Urinary bladder (tissue), 4 donors: ENCODE data around the gene MAP4K3. TPM values are rescaled to one million over a fixed set of nuclear protein-coding genes. Genes with fewer than 3 reads are reported as not detected.

Experiments
- DNase-seq: peaks from one replicate; pipeline ENCODE4 v3.0.0-alpha.2; 2015; ENCODE audit errors: extremely low spot score
- H3K27ac ChIP-seq: one replicate; pipeline ENCODE4 v1.5.1; 2013; ENCODE audit warnings: low read depth, mild to moderate bottlenecking, moderate library complexity
- H3K36me3 ChIP-seq: one replicate; pipeline ENCODE4 v1.6.1; 2013; ENCODE audit warnings: mild to moderate bottlenecking, moderate library complexity; ENCODE audit not compliant: insufficient read depth
- H3K4me1 ChIP-seq: one replicate; pipeline ENCODE4 v1.6.1; 2013; ENCODE audit warnings: mild to moderate bottlenecking, moderate library complexity; ENCODE audit not compliant: insufficient read depth
- H3K4me3 ChIP-seq: one replicate; pipeline ENCODE4 v1.5.1; 2013; ENCODE audit warnings: low read depth, low read length
- WGBS: extraction: QIAGEN DNeasy Blood & Tissue Kit; methylation state at CpG from one replicate; pipeline ENCODE4 v1.1.7; 2013; 5-methylcytosine and 5-hydroxymethylcytosine counted together
- polyA plus RNA-seq: library from polyadenylated mRNA; stranded (reverse); fragments of 200-250 nt; gene quantifications from one replicate; pipeline ENCODE4 v1.2.3, GENCODE V29; 2013
- total RNA-seq: library from RNA; depleted of rRNA; stranded (reverse); fragments of >200 nt; gene quantifications from one replicate; pipeline ENCODE4 v1.2.3, GENCODE V29; 2014
- donor health status: healthy with polysubstance abuse.
- donor health status: healthy.

The MAP4K3 gene
- total and polyA plus RNA-seq, 2 donors, result 18.1 to 208 TPM

GRCh38 chr2:39232141-39232540 lies 204.9 kb downstream of the MAP4K3 start:
- H3K27ac ChIP-seq, result no peak overlapping the region
- no peaks in the 10 kb centered on the region for H3K36me3 ChIP-seq
- H3K4me1 ChIP-seq, result no peaks in the 10 kb centered on the region
- no peak overlapping the region for H3K4me3 ChIP-seq
- no peak for DNase-seq

GRCh38 chr2:39228413-39229209 lies 208.5 kb downstream of the MAP4K3 start:
- no peak overlapping the region for H3K4me3 ChIP-seq
- 26% methylated on average over 19 of the region's 19 CpGs for WGBS
- no peaks in the 10 kb centered on the region for H3K4me1 ChIP-seq
- DNase-seq, result no peak
- H3K27ac ChIP-seq, result no peak overlapping the region
- H3K36me3 ChIP-seq, result no peaks in the 10 kb centered on the region

- no peak overlapping the region for H3K27ac ChIP-seq
- no peaks in the 10 kb centered on the region for H3K36me3 ChIP-seq
- WGBS, result 14% methylated on average over 9 of the region's 9 CpGs
- DNase-seq, result peak; percentile 20
- no peaks in the 10 kb centered on the region for H3K4me1 ChIP-seq
- H3K4me3 ChIP-seq, result no peak overlapping the region
Observed at GRCh38 chr2:39227628-39228412, 209.3 kb downstream of the MAP4K3 start.

- H3K4me1 ChIP-seq, result no peaks in the 10 kb centered on the region
- no peak overlapping the region for H3K27ac ChIP-seq
- no peak overlapping the region for H3K4me3 ChIP-seq
- no peaks in the 10 kb centered on the region for H3K36me3 ChIP-seq
- WGBS, result 77% methylated on average over 1 of the region's 1 CpG
- DNase-seq, result no peak
Observed at GRCh38 chr2:39225567-39225966, 211.5 kb downstream of the MAP4K3 start.

- 93% methylated on average over 1 of the region's 1 CpG for WGBS
- H3K36me3 ChIP-seq, result no peaks in the 10 kb centered on the region
- no peak overlapping the region for H3K27ac ChIP-seq
- no peaks in the 10 kb centered on the region for H3K4me1 ChIP-seq
- H3K4me3 ChIP-seq, result no peak overlapping the region
- no peak for DNase-seq
Observed at GRCh38 chr2:39223909-39224308, 213.2 kb downstream of the MAP4K3 start.

GRCh38 chr2:39221459-39221858 lies 215.6 kb downstream of the MAP4K3 start:
- 95% methylated on average over 3 of the region's 3 CpGs for WGBS
- Histone ChIP-seq H3K36me3 (no peaks in the 10 kb centered on the region), H3K27ac (no peak overlapping the region), H3K4me3 (no peak overlapping the region), H3K4me1 (no peaks in the 10 kb centered on the region)
- DNase-seq, result no peak

- no peaks in the 10 kb centered on the region for H3K36me3 ChIP-seq
- 95% methylated on average over 2 of the region's 2 CpGs for WGBS
- no peaks in the 10 kb centered on the region for H3K4me1 ChIP-seq
- H3K4me3 ChIP-seq, result no peak overlapping the region
- no peak for DNase-seq
- H3K27ac ChIP-seq, result no peak overlapping the region
Observed at GRCh38 chr2:39220136-39220535, 216.9 kb downstream of the MAP4K3 start.

- 96% methylated on average over 5 of the region's 5 CpGs for WGBS
- H3K4me1 ChIP-seq, result no peaks in the 10 kb centered on the region
- no peak for DNase-seq
- no peak overlapping the region for H3K4me3 ChIP-seq
- no peaks in the 10 kb centered on the region for H3K36me3 ChIP-seq
- H3K27ac ChIP-seq, result no peak overlapping the region
Observed at GRCh38 chr2:39218391-39218790, 218.7 kb downstream of the MAP4K3 start.

GRCh38 chr2:39217192-39217550 lies 219.9 kb downstream of the MAP4K3 start:
- Histone ChIP-seq H3K27ac (no peak overlapping the region), H3K36me3 (no peaks in the 10 kb centered on the region), H3K4me1 (no peaks in the 10 kb centered on the region), H3K4me3 (no peak overlapping the region)
- 77% methylated on average over 4 of the region's 4 CpGs for WGBS
- no peak for DNase-seq

- 66% methylated on average over 12 of the region's 12 CpGs for WGBS
- no peak overlapping the region for H3K27ac ChIP-seq
- DNase-seq, result no peak
- no peaks in the 10 kb centered on the region for H3K4me1 ChIP-seq
- no peaks in the 10 kb centered on the region for H3K36me3 ChIP-seq
- H3K4me3 ChIP-seq, result no peak overlapping the region
Observed at GRCh38 chr2:39216346-39217191, 220.5 kb downstream of the MAP4K3 start.

- Histone ChIP-seq H3K4me1 (no peaks in the 10 kb centered on the region), H3K4me3 (no peak overlapping the region), H3K27ac (no peak overlapping the region), H3K36me3 (no peaks in the 10 kb centered on the region)
- 85% methylated on average over 2 of the region's 2 CpGs for WGBS
- DNase-seq, result no peak
Observed at GRCh38 chr2:39215545-39215944, 221.5 kb downstream of the MAP4K3 start.

GRCh38 chr2:39213015-39213414 lies 224.1 kb downstream of the MAP4K3 start:
- Histone ChIP-seq H3K4me1 (no peaks in the 10 kb centered on the region), H3K27ac (no peak overlapping the region), H3K36me3 (no peaks in the 10 kb centered on the region), H3K4me3 (no peak overlapping the region)
- WGBS, result 93% methylated on average over 1 of the region's 1 CpG
- no peak for DNase-seq

GRCh38 chr2:39210846-39211245 lies 226.2 kb downstream of the MAP4K3 start:
- H3K4me3 ChIP-seq, result no peak overlapping the region
- no peak overlapping the region for H3K27ac ChIP-seq
- H3K36me3 ChIP-seq, result no peaks in the 10 kb centered on the region
- H3K4me1 ChIP-seq, result no peaks in the 10 kb centered on the region
- no peak for DNase-seq
- 45% methylated on average over 1 of the region's 1 CpG for WGBS
